Ammon's horn (tissue), 1 donor: ENCODE data around the gene CDH23.

Experiments used
- DNase-seq: peaks from one replicate; pipeline ENCODE4 v3.0.0-alpha.2; 2016; ENCODE audit warnings: low spot score

Gene CDH23

GRCh38 chr10:71565284-71566000 lies 168.7 kb downstream of the CDH23 start:
- no peak for DNase-seq

- DNase-seq = no peak
Measured at GRCh38 chr10:71567006-71567405, 170.3 kb downstream of the CDH23 start.

GRCh38 chr10:71568896-71569492 lies 172.3 kb downstream of the CDH23 start:
- no peak for DNase-seq

- peak; percentile 75 for DNase-seq
Measured at GRCh38 chr10:71569775-71570588, 173.3 kb downstream of the CDH23 start.

- no peak for DNase-seq
Measured at GRCh38 chr10:71571460-71572175, 174.9 kb downstream of the CDH23 start.

GRCh38 chr10:71572962-71573361 lies 176.2 kb downstream of the CDH23 start:
- no peak for DNase-seq

GRCh38 chr10:71573562-71574518 lies 177.1 kb downstream of the CDH23 start:
- DNase-seq = no peak

- DNase-seq = no peak
Measured at GRCh38 chr10:71575451-71575850, 178.7 kb downstream of the CDH23 start.

- no peak for DNase-seq
Measured at GRCh38 chr10:71575934-71576801, 179.4 kb downstream of the CDH23 start.

- no peak for DNase-seq
Measured at GRCh38 chr10:71576842-71577241, 180.1 kb downstream of the CDH23 start.

- DNase-seq = no peak
Measured at GRCh38 chr10:71577345-71577744, 180.6 kb downstream of the CDH23 start.

GRCh38 chr10:71578069-71578468 lies 181.3 kb downstream of the CDH23 start:
- no peak for DNase-seq

- no peak for DNase-seq
Measured at GRCh38 chr10:71579668-71580067, 182.9 kb downstream of the CDH23 start.

- no peak for DNase-seq
Measured at GRCh38 chr10:71580415-71580814, 183.7 kb downstream of the CDH23 start.

GRCh38 chr10:71580926-71581325 lies 184.2 kb downstream of the CDH23 start:
- no peak for DNase-seq

GRCh38 chr10:71581376-71581775 lies 184.7 kb downstream of the CDH23 start:
- peak; percentile 75 for DNase-seq

- peak; percentile 43 for DNase-seq
Measured at GRCh38 chr10:71582019-71582418, 185.3 kb downstream of the CDH23 start.

GRCh38 chr10:71582506-71583475 lies 186.1 kb downstream of the CDH23 start:
- no peak for DNase-seq

- DNase-seq = no peak
Measured at GRCh38 chr10:71584461-71584860, 187.7 kb downstream of the CDH23 start.
